H1 (cell line): Measurements from ENCODE around the gene ARHGAP23. TPM values are rescaled to one million over a fixed set of nuclear protein-coding genes. Genes with fewer than 3 reads are reported as not detected.

ENCODE experiments used
- CTCF ChIA-PET: fragments of 300-600 bp; sonication (Branson Sonifier 250); formaldehyde crosslinking; loops from one replicate; lab custom pipeline; 2021; ENCODE audit not compliant: partially characterized antibody; lab: Charles Lee
- POLR2A ChIA-PET: fragments of 300-600 bp; sonication (Branson Sonifier 250); formaldehyde crosslinking; loops from one replicate; lab custom pipeline; 2021; ENCODE audit warnings: inconsistent platforms; ENCODE audit not compliant: partially characterized antibody; lab: Charles Lee
- DNase-seq, 2 experiments: peaks; one replicate each; pipeline versions ENCODE4 v3.0.0 to v3.0.0-alpha.2; 2010 to 2022; ENCODE audit warnings: low spot score in 2 of 2, low read depth in 1 of 2, mixed read lengths in 1 of 2
- FAIRE-seq: peaks from 2 replicates; lab custom pipeline; 2011; peaks lifted over from hg19 to GRCh38; lab: Jason Lieb, UNC
- H2AFZ ChIP-seq: 2 replicates; pipeline ENCODE4 v1.8.1; 2012; ENCODE audit warnings: low read length, inconsistent platforms
- H2AK5ac ChIP-seq: 2 replicates; pipeline ENCODE4 v1.6.1; 2013; ENCODE audit warnings: low read depth, low read length
- H2BK120ac ChIP-seq: replicated peaks from 2 replicates; pipeline ENCODE3; 2013; ENCODE audit warnings: low read depth, low read length, inconsistent platforms
- H2BK12ac ChIP-seq: 2 replicates; pipeline ENCODE4 v1.6.1; 2013; ENCODE audit warnings: low read depth, low read length
- H2BK15ac ChIP-seq: 2 replicates; pipeline ENCODE4 v1.6.1; 2013; ENCODE audit warnings: low read length
- H2BK20ac ChIP-seq: 2 replicates; pipeline ENCODE4 v1.6.1; 2013; ENCODE audit warnings: low read length
- H2BK5ac ChIP-seq: 2 replicates; pipeline ENCODE4 v1.6.1; 2013; ENCODE audit warnings: low read depth, low read length
- H3K14ac ChIP-seq: 2 replicates; pipeline ENCODE4 v1.6.1; 2013; ENCODE audit warnings: inconsistent platforms; ENCODE audit not compliant: insufficient read length
- H3K18ac ChIP-seq: 2 replicates; pipeline ENCODE4 v1.6.1; 2013; ENCODE audit warnings: low read length; ENCODE audit errors: extremely low read depth
- H3K23ac ChIP-seq: 2 replicates; pipeline ENCODE4 v1.6.1; 2013; ENCODE audit warnings: inconsistent platforms; ENCODE audit not compliant: insufficient read length
- H3K23me2 ChIP-seq: 2 replicates; pipeline ENCODE4 v1.6.1; 2013; ENCODE audit warnings: low read depth, low read length
- H3K27ac ChIP-seq: 2 replicates; pipeline ENCODE4 v1.6.1; 2011; ENCODE audit warnings: low read depth, low read length, inconsistent platforms
- H3K27me3 ChIP-seq, 4 experiments: replicated peaks in 1 of 4; 1 replicate in 1 of 4; 2 replicates in 3 of 4; pipeline versions ENCODE4 v1.6.1 to v1.8.1; 2011 to 2013; ENCODE audit warnings: low read length in 3 of 4, mild to moderate bottlenecking in 3 of 4, inconsistent platforms in 2 of 4, mixed read lengths in 2 of 4, moderate library complexity in 1 of 4; ENCODE audit not compliant: control insufficient read depth in 3 of 4, insufficient read depth in 3 of 4; ENCODE audit errors: extremely low read depth in 1 of 4
- H3K36me3 ChIP-seq, 4 experiments: 2 replicates each; pipeline versions ENCODE4 v1.6.1 to v1.8.1; 2011 to 2013; ENCODE audit warnings: mild to moderate bottlenecking in 4 of 4, low read length in 3 of 4, moderate library complexity in 2 of 4, control low read depth in 1 of 4, inconsistent platforms in 1 of 4; ENCODE audit not compliant: insufficient read depth in 4 of 4, control insufficient read depth in 2 of 4
- H3K4ac ChIP-seq: replicated peaks from 2 replicates; pipeline ENCODE3; 2013; ENCODE audit warnings: low read length, low read depth, mixed read lengths, inconsistent platforms; ENCODE audit not compliant: insufficient read length
- H3K4me1 ChIP-seq, 4 experiments: replicated peaks in 1 of 4; 1 replicate in 1 of 4; 2 replicates in 3 of 4; pipeline versions ENCODE4 v1.6.1 to v1.8.1; 2011 to 2013; ENCODE audit warnings: low read length in 3 of 4, inconsistent platforms in 2 of 4, mixed read lengths in 1 of 4; ENCODE audit not compliant: insufficient read depth in 4 of 4, control insufficient read depth in 3 of 4
- H3K4me2 ChIP-seq, 2 experiments: 2 replicates each; pipeline versions ENCODE4 v1.6.1 to v1.8.1; 2011 to 2013; ENCODE audit warnings: low read depth in 2 of 2, low read length in 2 of 2, control low read depth in 1 of 2, inconsistent platforms in 1 of 2, mild to moderate bottlenecking in 1 of 2; ENCODE audit not compliant: insufficient read depth in 1 of 2
- H3K4me3 ChIP-seq, 4 experiments: fragments of 200-600, 300-600 bp in 1 of 4; sonication (generic), shearing (Covaris generic), sonication (Bioruptor Twin) in 1 of 4; 2 replicates each; pipeline versions ENCODE4 v1.5.1 to v1.8.1; 2011 to 2016; ENCODE audit warnings: low read length in 4 of 4, low read depth in 3 of 4, control low read depth in 2 of 4, inconsistent platforms in 2 of 4, mild to moderate bottlenecking in 2 of 4, mixed read lengths in 1 of 4, moderate library complexity in 1 of 4; ENCODE audit not compliant: insufficient read depth in 2 of 4; ENCODE audit errors: extremely low read depth in 1 of 4
- H3K56ac ChIP-seq: replicated peaks from 2 replicates; pipeline ENCODE3; 2013; ENCODE audit warnings: low read depth, mild to moderate bottlenecking, mixed read lengths, low read length, inconsistent platforms; ENCODE audit not compliant: insufficient read length
- H3K79me1 ChIP-seq: 2 replicates; pipeline ENCODE4 v1.6.1; 2013; ENCODE audit warnings: low read depth, low read length, control low read depth
- H3K79me2 ChIP-seq, 2 experiments: 2 replicates each; pipeline versions ENCODE4 v1.6.1 to v1.8.1; 2012 to 2013; ENCODE audit warnings: low read length in 2 of 2, mild to moderate bottlenecking in 2 of 2, inconsistent platforms in 1 of 2; ENCODE audit not compliant: insufficient read depth in 2 of 2, control insufficient read depth in 1 of 2
- H3K9ac ChIP-seq, 4 experiments: replicated peaks in 1 of 4; 1 replicate in 1 of 4; 2 replicates in 3 of 4; pipeline versions ENCODE4 v1.6.1 to v1.8.1; 2011 to 2013; ENCODE audit warnings: low read depth in 3 of 4, low read length in 3 of 4, control low read depth in 2 of 4, mild to moderate bottlenecking in 2 of 4, moderate library complexity in 2 of 4, inconsistent platforms in 1 of 4; ENCODE audit errors: extremely low read depth in 1 of 4
- H3K9me3 ChIP-seq, 2 experiments: 2 replicates each; pipeline versions ENCODE4 v1.6.1 to v1.8.1; 2012 to 2013; ENCODE audit warnings: mild to moderate bottlenecking in 2 of 2, moderate library complexity in 2 of 2, control low read depth in 1 of 2, inconsistent platforms in 1 of 2, low read depth in 1 of 2, low read length in 1 of 2, mixed read lengths in 1 of 2; ENCODE audit not compliant: insufficient read depth in 2 of 2
- H4K20me1 ChIP-seq, 2 experiments: replicated peaks in 1 of 2; 2 replicates each; pipeline versions ENCODE3 to v1.8.1; 2011 to 2013; ENCODE audit warnings: inconsistent platforms in 2 of 2, low read length in 2 of 2, mild to moderate bottlenecking in 1 of 2; ENCODE audit not compliant: insufficient read depth in 2 of 2, control insufficient read depth in 1 of 2
- H4K5ac ChIP-seq: 2 replicates; pipeline ENCODE4 v1.6.1; 2013; ENCODE audit warnings: low read length, low read depth, mixed read lengths, inconsistent platforms; ENCODE audit not compliant: insufficient read length
- H4K8ac ChIP-seq: 2 replicates; pipeline ENCODE4 v1.8.0; 2013; ENCODE audit warnings: mild to moderate bottlenecking, moderate library complexity, low read length, inconsistent platforms; ENCODE audit not compliant: insufficient read depth; ENCODE audit errors: extremely low read depth
- H4K91ac ChIP-seq: replicated peaks from 2 replicates; pipeline ENCODE3; 2013; ENCODE audit warnings: low read length, mixed read lengths, inconsistent platforms; ENCODE audit not compliant: insufficient read length
- CHD2 ChIP-seq: IDR thresholded peaks from 2 replicates; pipeline ENCODE4 v1.6.1; 2012; ENCODE audit warnings: low read length, improper control_type of control experiment
- CTCF ChIP-seq, 3 experiments: IDR thresholded peaks; 1 replicate in 2 of 3; 2 replicates in 1 of 3; pipeline versions ENCODE4 v1.5.1 to v1.6.1; 2011; ENCODE audit warnings: low read length in 3 of 3, mild to moderate bottlenecking in 3 of 3, inconsistent platforms in 2 of 3, low read depth in 1 of 3, moderate library complexity in 1 of 3; ENCODE audit not compliant: insufficient read depth in 1 of 3; ENCODE audit errors: control extremely low read depth in 1 of 3
- JUN ChIP-seq: IDR thresholded peaks from 2 replicates; pipeline ENCODE4 v1.6.1; 2011; ENCODE audit warnings: low read depth, mild to moderate bottlenecking, improper control_type of control experiment, low read length
- KDM1A ChIP-seq: fragments of 200-600, 300-600 bp; sonication (generic); IDR thresholded peaks from 2 replicates; pipeline ENCODE4 v1.7.1; 2016; ENCODE audit warnings: mild to moderate bottlenecking, low read length, borderline replicate concordance
- MAFK ChIP-seq: IDR thresholded peaks from 2 replicates; pipeline ENCODE4 v1.6.1; 2012; ENCODE audit warnings: low read depth, mild to moderate bottlenecking, improper control_type of control experiment, low read length
- POLR2A ChIP-seq, 2 experiments: IDR thresholded peaks; 1 replicate in 1 of 2; 2 replicates in 1 of 2; pipeline ENCODE4 v1.6.1; 2011; ENCODE audit warnings: low read depth in 2 of 2, low read length in 2 of 2, mild to moderate bottlenecking in 2 of 2; ENCODE audit errors: control extremely low read depth in 1 of 2
- TBP ChIP-seq: IDR thresholded peaks from 2 replicates; pipeline ENCODE4 v1.6.1; 2011; ENCODE audit warnings: low read depth, low read length, improper control_type of control experiment
- WGBS, 2 experiments: shearing (Covaris generic) in 1 of 2; methylation state at CpG; one replicate each; pipeline versions ENCODE4 v1.1.6 to v1.1.7; 2013 to 2015; ENCODE audit warnings: low lambda C conversion rate in 2 of 2, mixed read lengths in 2 of 2, inconsistent platforms in 1 of 2, low coverage in 1 of 2, missing lambda C conversion rate in 1 of 2; ENCODE audit not compliant: insufficient replicate concordance in 2 of 2, insufficient coverage in 1 of 2, insufficient read length in 1 of 2; ENCODE audit errors: extremely low coverage in 1 of 2, missing lambda C conversion rate in 1 of 2; 5-methylcytosine and 5-hydroxymethylcytosine counted together
- polyA plus RNA-seq, 7 experiments: library from polyadenylated mRNA; depleted of rRNA in 3 of 7; stranded (reverse) in 5 of 7; unstranded in 2 of 7; fragments of >200 nt in 5 of 7; fragments of 200-250 nt in 2 of 7; gene quantifications; 1 replicate in 5 of 7; 2 replicates in 1 of 7; 4 replicates in 1 of 7; pipeline versions ENCODE4 v1.2.1 to v1.2.3, GENCODE V29; 2011 to 2013; ENCODE audit warnings: missing spikeins in 2 of 7, mixed read lengths in 2 of 7
- total RNA-seq: library from RNA; stranded (reverse); fragmentation: NEBNext Ultra II Directional; extraction: Animal tissue kit (Norgen Biotek cat#: 25700); gene quantifications from 2 replicates; pipeline ENCODE4 v1.2.1, GENCODE V29; 2021

The ARHGAP23 gene
- total and polyA plus RNA-seq, 2 of the 8 experiments (the other 6 are each of a cell fraction or from before 2014, with no cell fraction given): 16.3 to 107 TPM

GRCh38 chr17:38434178-38434665 lies 6.0 kb downstream of the ARHGAP23 start:
- POLR2A ChIA-PET: interaction anchor here (0.6 to 10.5 kb wide), 6 partner anchors 9 to 521 kb away, joined by 3 to 107 read pairs (median 4); no protein-coding TSS in a partner anchor
- no peak overlapping the region for H3K9ac ChIP-seq

More at GRCh38 chr17:38434178-38434665, 6.0 kb downstream of the ARHGAP23 start:
- no peak overlapping the region for H2BK120ac ChIP-seq
- no peak overlapping the region for H2BK5ac ChIP-seq
- TF ChIP-seq MAFK (no peak), CHD2 (no peak), CTCF (IDR thresholded peaks at IDR 0.05; ENCODE audit: control extremely low read depth in 1 of 3, insufficient read depth in 1 of 3, low read depth in 1 of 3, low read length in 3 of 3) (no peak), JUN (no peak), KDM1A (no peak), TBP (no peak), POLR2A (IDR thresholded peaks at IDR 0.05; ENCODE audit: control extremely low read depth in 1 of 2, low read depth in 2 of 2, low read length in 2 of 2) (no peak)
- no peak for FAIRE-seq
- H3K79me2 ChIP-seq: peaks cover 4 to 91% of the 10 kb centered on the region in 2 experiments; a peak in 3 of 4 replicates
- H4K20me1 ChIP-seq: peaks cover 4 to 12% of the 10 kb centered on the region in 2 experiments
- no peaks in the 10 kb centered on the region for H3K27me3 ChIP-seq
- H4K91ac ChIP-seq: no peak overlapping the region
- H2BK20ac ChIP-seq: no peak overlapping the region
- H3K18ac ChIP-seq: no peak overlapping the region; the same call in 1 of the 2 replicates
- H3K79me1 ChIP-seq: peaks cover 20% of the 10 kb centered on the region
- peaks cover 9 to 23% (median 14%) of the 10 kb centered on the region in 4 experiments for H3K4me1 ChIP-seq
- DNase-seq: no peak
- H3K23ac ChIP-seq: no peak overlapping the region
- no peak overlapping the region for H3K27ac ChIP-seq
- CTCF ChIA-PET: interaction anchor here (0.6 to 12.9 kb wide), 11 partner anchors 8 to 102 kb away, joined by 3 to 204 read pairs (median 4); partner anchors contain the start of gene ARHGAP23
- H3K4me3 ChIP-seq: no peak overlapping the region
- peak overlapping the region; percentile 61; the same call in 1 of the 2 replicates for H2BK15ac ChIP-seq
- H2AFZ ChIP-seq: no peak overlapping the region
- H3K4ac ChIP-seq: no peak overlapping the region
- no peak overlapping the region for H4K5ac ChIP-seq
- WGBS, 2 experiments: 91% methylated on average over 17 of the region's 21 CpGs; no CpG with 5 or more reads in 1 of the 2 experiments
- no peaks in the 10 kb centered on the region; a peak in 1 of 8 replicates for H3K36me3 ChIP-seq
- no peak overlapping the region for H2BK12ac ChIP-seq
- no peak overlapping the region for H2AK5ac ChIP-seq
- no peaks in the 10 kb centered on the region for H3K23me2 ChIP-seq
- H3K56ac ChIP-seq: no peak overlapping the region
- H3K14ac ChIP-seq: no peak overlapping the region
- H4K8ac ChIP-seq: no peak overlapping the region; the same call in 1 of the 2 replicates
- H3K4me2 ChIP-seq: no peak overlapping the region
- no peaks in the 10 kb centered on the region for H3K9me3 ChIP-seq
